Breast epithelium (tissue), 4 donors: Measurements from ENCODE around the gene IFT27. TPM values are rescaled to one million over a fixed set of nuclear protein-coding genes. Genes with fewer than 3 reads are reported as not detected.

Experiments used
- DNase-seq, 2 donors: peaks; one replicate each; pipeline ENCODE4 v3.0.0-alpha.2; 2019; ENCODE audit warnings: low spot score in 2 of 2
- H3K27ac ChIP-seq, 2 donors: fragments of 200-600 bp; sonication (generic) in 1 of 2; one replicate each; pipeline ENCODE4 v1.5.1; 2016 to 2019; ENCODE audit warnings: mild to moderate bottlenecking in 1 of 2
- H3K27me3 ChIP-seq, 2 donors: fragments of 200-600 bp; sonication (generic) in 1 of 2; one replicate each; pipeline versions ENCODE4 v1.5.1 to v1.6.0; 2017 to 2019; ENCODE audit warnings: control low read depth in 1 of 2, mild to moderate bottlenecking in 1 of 2
- H3K36me3 ChIP-seq: fragments of 200-600 bp; one replicate; pipeline ENCODE4 v1.5.1; 2019
- H3K4me1 ChIP-seq, 2 donors: fragments of 200-600 bp; sonication (generic); one replicate each; pipeline ENCODE4 v1.5.1; 2016 to 2019; ENCODE audit warnings: control low read depth in 1 of 2
- H3K4me3 ChIP-seq, 3 donors: fragments of 200-600 bp; sonication (generic); 1 replicate in 2 of 3; 2 replicates in 1 of 3; pipeline ENCODE4 v1.5.1; 2016 to 2019; ENCODE audit warnings: mild to moderate bottlenecking in 3 of 3, moderate library complexity in 2 of 3
- H3K9me3 ChIP-seq, 2 donors: fragments of 200-600 bp; sonication (generic) in 1 of 2; one replicate each; pipeline ENCODE4 v1.5.1; 2016 to 2019; ENCODE audit warnings: control low read depth in 1 of 2
- CTCF ChIP-seq, 3 donors: fragments of 450-650 bp; IDR thresholded peaks; one replicate each; pipeline ENCODE4 v1.5.1; 2016 to 2017; ENCODE audit warnings: antibody characterized with exemption in 3 of 3, mild to moderate bottlenecking in 3 of 3, moderate library complexity in 3 of 3
- POLR2A ChIP-seq: fragments of 450-650 bp; IDR thresholded peaks from one replicate; pipeline ENCODE4 v1.6.1; 2016; ENCODE audit warnings: antibody characterized with exemption, mild to moderate bottlenecking, moderate library complexity
- POLR2AphosphoS5 ChIP-seq, 3 donors: sonication (generic); formaldehyde crosslinking; IDR thresholded peaks; one replicate each; pipeline ENCODE4 v1.6.1; 2017; ENCODE audit warnings: antibody characterized with exemption in 3 of 3
- intact Hi-C: fragments of 100-400 bp; cut with DNase I; formaldehyde crosslinking; loops from one replicate; pipeline ENCODE4 v1.15.1; 2023; ENCODE audit warnings: low total_unique reads
- total RNA-seq, 3 donors: library from RNA; depleted of rRNA; stranded (reverse); fragments of >200 nt; gene quantifications; one replicate each; pipeline ENCODE4 v1.1.0, GENCODE V29; 2016

Gene IFT27
- total RNA-seq, 3 donors from 2014 or later, result 19.0 to 23.7 (median 20.6) TPM

GRCh38 chr22:36714110-36714509 lies 61.8 kb downstream of the IFT27 start:
- H3K27ac ChIP-seq, result no peak overlapping the region
- H3K4me3 ChIP-seq, result no peak overlapping the region
- H3K27me3 ChIP-seq, result peaks cover 0 to 25% of the 10 kb centered on the region in 2 donors
- H3K9me3 ChIP-seq, result no peaks in the 10 kb centered on the region
- no peaks in the 10 kb centered on the region for H3K36me3 ChIP-seq
- no peaks in the 10 kb centered on the region for H3K4me1 ChIP-seq
- no peak for DNase-seq
- intact Hi-C loops, result no loop called here
- TF ChIP-seq CTCF (IDR thresholded peaks at IDR 0.05) (no peak), POLR2A (no peak), POLR2AphosphoS5 (IDR thresholded peaks at IDR 0.05) (no peak)

- Histone ChIP-seq H3K27ac (no peak overlapping the region), H3K9me3 (no peaks in the 10 kb centered on the region), H3K36me3 (no peaks in the 10 kb centered on the region), H3K27me3 (peaks cover 0 to 30% of the 10 kb centered on the region in 2 donors), H3K4me1 (no peaks in the 10 kb centered on the region), H3K4me3 (no peak overlapping the region)
- TF ChIP-seq POLR2AphosphoS5 (IDR thresholded peaks at IDR 0.05), result no peak
- no peak for TF ChIP-seq CTCF (IDR thresholded peaks at IDR 0.05)
- TF ChIP-seq POLR2A, result no peak
- intact Hi-C loops, result no loop called here
- no peak for DNase-seq
Observed at GRCh38 chr22:36713436-36713835, 62.5 kb downstream of the IFT27 start.

Other genes starting within 250 kb of the IFT27 start
- gene EIF3D, start 247.0 kb downstream of the IFT27 start, total RNA-seq, result 100 to 1,000 TPM; 291 to 419 (median 301) TPM
- gene CACNG2, start 72.4 kb downstream of the IFT27 start, total RNA-seq, result not detected
- 1 to 10 TPM in 1 of 3 donors, not detected in 2; 1.8 TPM for gene PVALB, start 40.9 kb upstream of the IFT27 start, total RNA-seq
- gene NCF4, start 84.9 kb upstream of the IFT27 start, total RNA-seq, result 10 to 100 TPM; 13.4 to 36.8 (median 14.5) TPM
- gene CSF2RB, start 137.5 kb upstream of the IFT27 start, total RNA-seq, result 1 to 10 TPM; 3.3 to 8.6 (median 3.8) TPM
- 10 to 100 TPM; 51.1 to 68.0 (median 60.2) TPM for gene TST, start 243.3 kb upstream of the IFT27 start, total RNA-seq
- 100 to 1,000 TPM in 2 of 3 donors, 10 to 100 TPM in 1; 72.0 to 175 (median 113) TPM for gene MPST, start 243.6 kb upstream of the IFT27 start, total RNA-seq